Measurements from ENCODE around the gene SYF2.

GRCh38 chr1:25195835-25196234 is 36.5 kb downstream of the SYF2 start:
- TF ChIP-seq CTCF (IDR thresholded peaks at IDR 0.05; ENCODE audit: low read depth, low read length, poor library complexity, severe bottlenecking) (no peak), EZH2phosphoT487 (IDR thresholded peaks at IDR 0.05; ENCODE audit: borderline replicate concordance, low read length) (no peak)
